PFSK-1 (cell line): ENCODE measurements around the gene PRKCE.

Source experiments
- FOXP2 ChIP-seq: optimal IDR thresholded peaks from 2 replicates; pipeline ENCODE3; 2011; ENCODE audit warnings: borderline replicate concordance, control low read depth, inconsistent platforms; ENCODE audit not compliant: insufficient read depth; ENCODE audit errors: extremely low read length, extremely low read depth
- POLR2AphosphoS5 ChIP-seq: IDR thresholded peaks from 2 replicates; pipeline ENCODE4 v1.6.1; 2012; ENCODE audit warnings: low read depth, mild to moderate bottlenecking, control low read depth, low read length, moderate library complexity
- REST ChIP-seq, 2 experiments: IDR thresholded peaks; 2 replicates each; pipeline versions ENCODE4 v1.6.1 to v1.8.0; 2011 to 2012; ENCODE audit warnings: low read depth in 2 of 2, low read length in 2 of 2, control low read depth in 1 of 2, inconsistent platforms in 1 of 2, mild to moderate bottlenecking in 1 of 2, moderate library complexity in 1 of 2; ENCODE audit not compliant: insufficient read depth in 1 of 2
- SIN3A ChIP-seq: IDR thresholded peaks from 2 replicates; pipeline ENCODE4 v1.6.1; 2012; ENCODE audit warnings: mild to moderate bottlenecking, low read length, moderate library complexity, borderline replicate concordance; ENCODE audit not compliant: insufficient read depth
- TAF1 ChIP-seq: IDR thresholded peaks from 2 replicates; pipeline ENCODE4 v1.6.1; 2012; ENCODE audit warnings: low read length, control low read depth, borderline replicate concordance; ENCODE audit not compliant: insufficient read depth

The PRKCE gene

GRCh38 chr2:45871025-45871424, 219.6 kb downstream of the PRKCE start:
- TF ChIP-seq POLR2AphosphoS5 = no peak
- no peak for TF ChIP-seq FOXP2
- TF ChIP-seq REST (IDR thresholded peaks at IDR 0.05; ENCODE audit: insufficient read depth in 1 of 2, low read depth in 2 of 2, low read length in 2 of 2) = no peak

DNA sequence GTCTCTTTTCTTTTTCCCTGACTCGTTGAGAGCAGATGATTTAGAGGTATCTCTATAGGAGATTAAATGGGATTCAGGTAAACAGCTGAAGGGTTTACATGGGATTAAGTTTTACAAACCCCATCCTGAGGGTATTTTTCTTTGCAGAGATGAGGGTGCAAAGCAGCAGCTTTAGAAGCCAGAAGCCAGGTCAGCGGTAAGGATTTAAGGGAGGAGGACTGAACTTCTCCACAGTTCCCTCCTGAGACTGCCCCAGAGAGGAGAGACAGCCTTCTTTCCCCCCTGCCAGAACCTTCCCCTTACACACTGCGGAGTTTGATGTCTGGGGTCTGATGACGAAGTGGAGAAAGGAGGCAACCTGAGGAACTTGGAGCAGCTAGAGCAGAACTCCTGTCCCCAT, 220.1 kb downstream of the PRKCE start:
- TF ChIP-seq TAF1 (no peak), SIN3A (no peak), FOXP2 (no peak)

- TF ChIP-seq REST (IDR thresholded peaks at IDR 0.05; ENCODE audit: insufficient read depth in 1 of 2, low read depth in 2 of 2, low read length in 2 of 2) = no peak
- no peak for TF ChIP-seq SIN3A
- no peak for TF ChIP-seq POLR2AphosphoS5
- no peak for TF ChIP-seq FOXP2
- no peak for TF ChIP-seq TAF1
These were observed 220.7 kb downstream of the PRKCE start for GRCh38 chr2:45872211-45872610.

DNA sequence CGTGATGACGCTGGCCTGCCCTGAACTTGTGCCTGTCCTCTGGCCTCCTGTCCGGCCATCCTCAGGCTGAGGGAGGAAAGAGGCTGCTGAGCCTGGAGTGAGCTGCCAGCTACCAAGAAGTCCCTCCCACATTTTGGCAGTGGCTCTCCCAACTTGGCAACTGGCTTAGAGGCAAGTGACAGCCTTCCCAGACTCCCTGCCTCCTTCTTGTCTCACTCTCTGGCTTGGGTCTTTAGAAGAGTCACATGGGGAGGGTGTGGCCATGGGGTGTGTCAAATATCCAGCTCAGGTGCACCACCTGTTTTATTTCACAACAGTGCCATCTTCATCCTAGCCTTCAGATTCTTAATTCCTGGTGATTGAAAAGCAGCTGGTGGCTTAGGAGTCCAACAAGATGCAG, 222.9 kb downstream of the PRKCE start:
- TF ChIP-seq TAF1 (no peak), FOXP2 (no peak), REST (IDR thresholded peaks at IDR 0.05; ENCODE audit: insufficient read depth in 1 of 2, low read depth in 2 of 2, low read length in 2 of 2) (no peak), SIN3A (no peak), POLR2AphosphoS5 (no peak)

DNA sequence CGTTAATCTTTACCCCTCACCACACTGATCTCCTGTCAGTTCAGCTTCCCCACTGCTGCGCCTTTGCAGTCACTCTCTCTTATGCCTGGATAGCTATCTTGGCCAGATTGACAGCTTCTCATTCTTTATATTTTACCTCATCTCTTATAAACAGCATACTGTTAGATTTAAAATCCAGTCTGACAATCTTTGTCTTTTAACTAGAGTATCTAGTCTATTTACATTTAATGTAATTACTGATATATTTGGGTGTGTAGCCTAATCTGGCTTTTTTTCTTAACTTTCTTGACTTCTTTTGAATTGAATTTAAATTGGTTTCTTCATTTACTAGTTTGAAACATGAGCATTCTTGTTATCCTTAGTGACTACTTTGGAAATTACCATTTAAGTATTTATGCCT, 225.1 kb downstream of the PRKCE start:
- no peak for TF ChIP-seq POLR2AphosphoS5
- no peak for TF ChIP-seq REST (IDR thresholded peaks at IDR 0.05; ENCODE audit: insufficient read depth in 1 of 2, low read depth in 2 of 2, low read length in 2 of 2)
- no peak for TF ChIP-seq SIN3A
- no peak for TF ChIP-seq FOXP2
